HG03575 (cell line): ENCODE data around the gene WNT6.

ENCODE experiments used
- ATAC-seq: cut with Tn5 transposase; IDR thresholded peaks from one replicate; pipeline ENCODE4 v1.9.1; 2021; ENCODE audit not compliant: unreplicated experiment, insufficient number of reproducible peaks, low FRiP score; ENCODE audit errors: extremely low read depth

The WNT6 gene

DNA sequence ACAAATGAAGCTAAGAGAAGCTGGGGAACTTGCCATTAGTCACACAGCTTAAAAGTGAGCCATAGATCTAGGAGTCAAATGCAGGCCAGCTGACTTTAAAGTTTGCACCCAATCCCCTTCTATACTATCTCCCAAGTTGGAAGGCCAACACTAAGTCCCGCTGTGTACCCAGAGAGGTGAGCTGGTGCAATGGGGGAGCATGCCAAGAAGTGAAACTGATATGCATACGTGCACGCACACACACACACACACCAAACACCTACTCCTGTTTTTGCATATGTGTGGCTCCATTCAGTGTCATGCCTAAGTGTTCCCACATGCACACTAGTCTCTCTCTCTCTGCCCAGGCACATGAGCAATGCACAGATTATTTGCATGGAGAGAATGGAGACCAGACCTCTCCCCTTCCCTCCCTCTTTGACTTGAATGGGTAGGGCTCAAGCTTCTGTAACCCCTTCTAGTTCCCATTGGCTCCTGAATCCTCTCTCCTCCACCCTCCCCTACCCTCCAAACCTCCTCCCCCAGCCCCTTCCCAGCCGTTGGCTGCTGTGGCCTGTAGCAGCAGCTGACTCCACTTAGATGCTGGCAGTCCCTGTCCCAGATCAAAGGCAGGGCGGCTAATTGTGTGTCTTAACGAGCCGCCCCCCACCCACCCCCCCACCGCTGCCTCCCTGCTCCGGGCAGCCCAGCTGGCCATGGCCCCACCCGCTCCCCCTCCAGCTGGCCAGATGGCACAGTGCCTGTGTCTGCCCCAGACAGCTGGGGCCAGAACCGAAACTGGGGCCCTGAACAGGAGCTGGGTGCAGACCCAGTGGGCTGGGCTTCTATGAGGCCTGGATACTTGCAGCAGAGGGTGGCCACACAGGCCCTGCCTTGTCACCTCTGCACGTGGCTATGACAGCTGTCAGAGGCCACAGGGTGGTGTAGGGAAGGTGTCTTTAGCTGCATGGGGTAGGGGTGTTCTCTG lies 26.7 kb downstream of the WNT6 start:
- ATAC-seq: no peak

DNA sequence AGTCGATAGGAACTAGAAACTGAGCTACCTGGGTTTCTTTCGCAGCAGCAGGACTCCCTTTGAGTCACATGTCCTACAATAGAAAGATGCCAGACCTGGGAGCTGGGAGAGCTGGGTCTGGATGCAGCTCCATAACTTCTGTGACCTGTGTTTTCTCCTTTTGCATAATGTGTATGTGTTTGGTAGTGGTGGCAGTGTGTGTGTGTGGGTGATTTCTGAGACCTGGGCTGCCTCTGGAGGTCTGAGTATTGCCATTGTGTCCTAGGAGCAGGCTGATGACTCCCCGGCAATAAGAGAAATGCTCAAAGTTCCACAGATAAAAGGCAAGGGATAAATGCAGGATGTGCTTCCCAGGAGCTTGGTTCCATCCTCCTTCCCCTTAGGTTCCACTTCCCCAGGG lies 27.5 kb downstream of the WNT6 start:
- ATAC-seq: no peak

DNA sequence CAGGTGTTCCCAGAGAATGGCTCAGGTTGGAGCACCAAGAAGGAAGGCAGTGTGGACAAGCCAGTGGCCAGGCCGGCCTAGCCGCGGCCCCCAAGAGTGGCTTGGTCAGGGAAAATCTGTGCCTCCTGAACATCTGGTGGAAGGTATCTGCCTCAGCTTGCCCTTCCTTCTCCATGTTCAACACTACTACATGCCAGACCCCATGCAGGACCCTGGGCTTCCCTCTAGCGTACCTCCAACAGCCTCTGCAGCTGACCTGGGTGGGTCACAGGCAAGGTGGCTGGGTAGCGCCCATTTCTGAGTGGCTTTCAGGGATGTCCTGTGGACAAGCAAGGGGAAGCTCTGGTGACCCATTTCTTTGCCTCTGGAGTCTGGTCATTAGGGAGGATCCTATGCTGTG lies 28.7 kb downstream of the WNT6 start:
- ATAC-seq: no peak

DNA sequence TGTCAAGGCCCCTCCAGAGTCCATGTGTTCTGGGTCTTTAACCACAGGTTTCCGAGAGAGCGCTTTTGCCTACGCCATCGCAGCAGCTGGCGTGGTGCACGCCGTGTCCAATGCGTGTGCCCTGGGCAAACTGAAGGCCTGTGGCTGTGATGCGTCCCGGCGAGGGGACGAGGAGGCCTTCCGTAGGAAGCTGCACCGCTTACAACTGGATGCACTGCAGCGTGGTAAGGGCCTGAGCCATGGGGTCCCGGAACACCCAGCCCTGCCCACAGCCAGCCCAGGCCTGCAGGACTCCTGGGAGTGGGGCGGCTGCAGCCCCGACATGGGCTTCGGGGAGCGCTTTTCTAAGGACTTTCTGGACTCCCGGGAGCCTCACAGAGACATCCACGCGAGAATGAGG lies 30.3 kb downstream of the WNT6 start:
- no peak for ATAC-seq

DNA sequence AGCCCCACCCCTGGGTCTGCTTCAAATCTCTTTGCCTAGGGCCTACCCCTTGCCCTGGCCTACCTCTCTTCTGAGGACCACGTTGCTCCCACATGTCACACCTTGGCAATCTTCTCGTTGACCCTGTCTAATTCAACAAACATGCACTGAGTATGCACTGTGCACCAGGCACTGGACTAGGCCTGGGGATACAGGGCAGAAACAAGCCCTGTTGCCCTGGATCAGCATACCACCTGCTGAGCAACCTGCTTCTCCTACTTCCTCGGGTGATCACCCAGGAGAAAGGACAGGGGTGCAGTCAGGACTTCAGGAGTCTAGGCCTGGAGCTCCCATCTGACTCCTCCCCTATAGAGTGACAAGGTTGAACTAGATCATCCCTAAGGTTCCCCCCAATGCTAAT lies 30.8 kb downstream of the WNT6 start:
- ATAC-seq: no peak

DNA sequence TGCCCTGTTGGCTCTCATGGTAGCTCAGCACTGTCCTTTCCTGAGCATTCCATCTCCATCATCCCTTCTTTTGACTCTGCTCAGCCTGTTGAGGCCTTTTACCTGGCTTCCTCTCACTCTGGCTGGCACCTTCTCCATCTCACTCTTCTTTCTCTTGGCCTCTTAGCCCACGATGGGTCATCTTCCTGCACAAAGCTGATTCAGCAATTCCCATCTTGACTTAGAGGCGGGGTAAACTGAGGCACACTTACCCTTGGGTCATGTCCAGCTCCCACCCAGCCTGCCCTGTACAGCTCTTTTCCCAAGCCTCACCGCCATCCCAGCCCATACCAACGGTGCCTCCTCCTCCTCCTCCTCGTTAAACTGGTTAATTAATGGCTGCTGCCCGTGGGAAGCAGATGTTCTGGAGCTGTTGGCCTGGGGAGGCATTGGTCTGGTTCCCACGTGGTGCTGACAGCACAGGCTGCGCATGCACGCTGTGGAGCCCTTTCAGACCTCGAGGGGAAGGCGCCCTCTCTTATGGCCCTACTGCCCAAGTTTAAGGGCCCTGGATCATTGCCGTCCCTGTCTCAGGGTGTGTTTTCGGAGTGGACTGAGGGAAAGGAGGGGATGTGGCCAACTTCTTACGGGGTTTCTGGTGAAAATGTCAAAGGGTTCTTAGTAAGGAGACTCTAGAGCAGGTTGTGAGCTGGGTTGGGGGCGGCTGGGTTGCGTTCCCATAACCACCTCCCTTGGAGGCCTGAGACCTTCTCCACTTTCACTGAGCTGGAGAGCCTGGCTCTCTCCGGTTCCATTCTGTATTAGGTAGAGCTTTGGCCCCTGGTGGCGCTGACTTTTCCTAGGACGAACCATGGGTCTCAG lies 31.9 kb downstream of the WNT6 start:
- ATAC-seq: no peak

DNA sequence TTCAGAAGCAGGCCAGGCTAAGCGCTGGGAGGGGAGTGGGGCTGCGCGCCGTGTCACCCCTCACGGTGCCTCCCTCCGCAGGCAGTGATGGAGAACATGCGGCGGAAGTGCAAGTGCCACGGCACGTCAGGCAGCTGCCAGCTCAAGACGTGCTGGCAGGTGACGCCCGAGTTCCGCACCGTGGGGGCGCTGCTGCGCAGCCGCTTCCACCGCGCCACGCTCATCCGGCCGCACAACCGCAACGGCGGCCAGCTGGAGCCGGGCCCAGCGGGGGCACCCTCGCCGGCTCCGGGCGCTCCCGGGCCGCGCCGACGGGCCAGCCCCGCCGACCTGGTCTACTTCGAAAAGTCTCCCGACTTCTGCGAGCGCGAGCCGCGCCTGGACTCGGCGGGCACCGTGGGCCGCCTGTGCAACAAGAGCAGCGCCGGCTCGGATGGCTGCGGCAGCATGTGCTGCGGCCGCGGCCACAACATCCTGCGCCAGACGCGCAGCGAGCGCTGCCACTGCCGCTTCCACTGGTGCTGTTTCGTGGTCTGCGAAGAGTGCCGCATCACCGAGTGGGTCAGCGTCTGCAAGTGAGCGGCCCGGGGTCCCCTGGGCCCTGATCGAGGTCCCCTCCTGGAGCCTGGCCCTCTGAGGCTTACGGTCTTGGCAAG lies 33.2 kb downstream of the WNT6 start:
- ATAC-seq: no peak

DNA sequence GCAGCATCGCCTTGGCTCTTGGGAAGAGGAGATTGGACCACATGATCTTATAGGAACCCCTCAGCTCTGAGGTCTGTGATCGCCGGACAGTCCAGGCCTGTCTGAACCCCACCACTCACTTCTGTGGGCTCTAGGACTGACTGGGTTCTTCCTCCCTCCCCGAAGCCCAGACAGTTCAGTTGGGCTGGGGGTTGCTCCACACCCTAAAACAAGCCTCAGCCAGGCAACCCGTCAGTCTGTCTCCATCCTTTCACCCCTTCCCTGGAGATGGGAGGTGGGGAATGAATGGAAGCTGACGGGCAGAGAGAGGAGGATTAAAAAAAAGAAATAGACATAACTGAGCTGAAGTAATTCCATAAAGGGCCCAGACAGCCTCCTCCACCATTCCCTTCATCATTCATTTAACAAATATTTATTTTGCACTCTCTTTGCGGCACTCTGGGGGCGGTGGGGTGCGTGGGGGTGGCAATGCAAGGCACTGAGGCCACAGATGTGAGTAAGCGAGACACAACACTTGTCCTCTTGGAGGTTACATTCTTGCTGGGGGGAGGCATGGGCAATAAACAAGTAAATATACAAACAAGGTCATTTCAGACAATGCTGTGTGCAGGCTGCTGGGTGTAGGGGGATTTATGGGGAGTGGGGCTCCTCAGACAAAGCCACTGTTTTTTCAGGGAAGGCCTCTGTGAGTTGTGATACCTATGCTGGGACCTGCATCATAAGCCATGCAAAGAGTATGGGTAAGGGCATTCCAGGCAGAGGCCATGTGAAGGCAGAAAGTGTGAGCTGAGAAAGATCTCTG lies 33.9 kb downstream of the WNT6 start:
- ATAC-seq: no peak

DNA sequence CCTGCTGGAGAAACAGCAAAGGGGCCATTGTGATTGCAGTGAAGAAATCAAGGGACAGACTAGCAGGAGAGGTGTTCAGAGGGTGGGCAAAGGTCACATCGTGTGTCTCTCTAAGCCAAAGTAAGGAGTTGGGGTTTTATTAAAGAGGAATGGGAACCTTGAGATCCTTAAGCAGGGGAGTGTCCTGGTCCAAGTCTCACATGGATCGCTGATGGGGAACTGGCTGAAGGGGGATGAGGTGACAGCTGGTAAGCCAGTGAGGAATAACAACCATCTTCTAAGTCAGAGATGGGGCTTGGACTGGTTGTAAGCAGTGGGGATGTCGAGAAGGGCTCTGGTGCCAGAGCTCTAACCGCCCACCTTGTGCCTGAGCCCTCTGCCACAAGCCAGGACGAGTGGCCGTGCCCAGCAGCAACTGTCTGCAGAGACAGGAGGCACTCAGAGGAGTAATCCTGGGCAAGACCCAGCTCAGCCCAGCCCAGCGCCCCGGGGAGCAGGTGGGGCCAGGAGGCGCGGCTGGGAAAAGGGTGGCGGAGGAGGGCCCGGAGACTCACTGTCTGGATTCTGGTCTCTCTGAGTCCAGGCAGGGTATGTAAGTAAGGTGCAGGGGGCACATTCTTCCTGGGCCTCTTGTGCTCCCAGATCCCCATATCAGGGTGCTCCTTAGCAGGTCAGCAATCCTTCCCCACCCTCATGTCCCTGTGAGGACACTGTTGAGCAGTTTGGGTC lies 34.7 kb downstream of the WNT6 start:
- no peak for ATAC-seq

DNA sequence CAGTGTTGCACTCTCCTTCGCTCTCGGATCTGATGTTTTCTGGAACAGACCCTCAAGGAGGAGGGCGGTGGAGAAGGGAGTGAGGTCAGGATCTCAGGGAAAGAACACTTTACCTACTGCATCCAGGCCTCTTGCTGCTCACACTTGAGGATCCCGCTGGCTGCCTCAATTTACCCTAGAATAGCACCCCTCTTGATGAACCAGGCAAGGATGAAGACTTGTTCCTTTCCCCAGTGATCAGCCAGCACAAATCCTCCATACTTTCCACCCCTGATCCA lies 35.2 kb downstream of the WNT6 start:
- ATAC-seq: no peak

DNA sequence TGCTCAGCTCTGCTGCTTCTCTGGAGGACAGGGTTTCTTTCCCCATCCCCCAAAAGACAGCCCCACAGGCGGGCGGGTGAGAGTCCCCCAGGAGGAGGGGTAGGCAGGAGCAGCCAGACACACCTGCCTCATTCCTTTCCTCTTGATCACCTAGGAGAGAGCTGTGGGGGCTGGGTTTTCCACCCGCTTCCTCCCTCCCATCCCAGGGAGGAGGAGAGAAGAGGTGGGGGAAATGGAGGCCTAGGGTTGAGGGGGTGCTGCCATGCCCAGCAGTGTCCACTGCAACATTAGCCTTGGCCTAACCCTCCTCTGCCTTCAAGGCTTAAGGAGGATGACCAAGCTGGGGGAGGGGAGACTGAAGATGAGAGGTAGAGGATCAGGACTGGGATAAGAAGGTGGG lies 35.7 kb downstream of the WNT6 start:
- no peak for ATAC-seq

DNA sequence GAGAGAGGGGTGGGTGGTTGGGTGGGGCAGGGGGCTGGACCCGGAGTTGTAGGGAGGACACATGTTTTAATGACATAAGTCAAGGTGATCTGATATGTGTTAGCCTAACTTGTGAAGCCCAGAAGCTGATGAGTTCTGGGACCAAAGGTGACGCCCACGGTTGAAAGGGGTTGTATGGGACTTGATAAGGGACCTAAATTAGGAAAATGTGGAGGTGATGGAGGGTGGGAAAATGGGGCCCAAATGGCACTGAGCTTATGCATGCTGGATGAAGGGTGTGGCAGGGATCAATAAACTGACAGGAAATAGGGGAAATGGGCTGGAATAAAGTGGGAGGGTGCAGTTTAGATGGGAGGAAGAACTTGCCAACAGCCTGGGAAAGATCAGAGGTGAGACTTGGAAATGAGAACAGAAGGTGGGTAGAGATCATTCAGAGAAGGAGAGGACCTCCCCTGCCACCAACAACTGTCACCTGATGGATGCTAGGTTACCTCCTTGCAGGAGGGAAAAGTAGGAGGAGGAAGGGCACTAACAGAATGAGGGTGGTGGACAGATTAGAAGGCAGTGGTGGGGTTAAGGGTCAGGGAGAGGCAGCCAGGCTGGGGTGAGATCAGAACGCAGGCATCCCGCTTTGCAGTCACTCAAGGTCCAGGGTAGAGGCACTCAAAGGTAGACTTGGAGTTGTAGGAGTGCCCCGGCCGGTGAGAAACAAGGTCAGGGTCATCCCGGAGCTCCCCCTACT lies 36.3 kb downstream of the WNT6 start:
- ATAC-seq: peak; percentile 11

DNA sequence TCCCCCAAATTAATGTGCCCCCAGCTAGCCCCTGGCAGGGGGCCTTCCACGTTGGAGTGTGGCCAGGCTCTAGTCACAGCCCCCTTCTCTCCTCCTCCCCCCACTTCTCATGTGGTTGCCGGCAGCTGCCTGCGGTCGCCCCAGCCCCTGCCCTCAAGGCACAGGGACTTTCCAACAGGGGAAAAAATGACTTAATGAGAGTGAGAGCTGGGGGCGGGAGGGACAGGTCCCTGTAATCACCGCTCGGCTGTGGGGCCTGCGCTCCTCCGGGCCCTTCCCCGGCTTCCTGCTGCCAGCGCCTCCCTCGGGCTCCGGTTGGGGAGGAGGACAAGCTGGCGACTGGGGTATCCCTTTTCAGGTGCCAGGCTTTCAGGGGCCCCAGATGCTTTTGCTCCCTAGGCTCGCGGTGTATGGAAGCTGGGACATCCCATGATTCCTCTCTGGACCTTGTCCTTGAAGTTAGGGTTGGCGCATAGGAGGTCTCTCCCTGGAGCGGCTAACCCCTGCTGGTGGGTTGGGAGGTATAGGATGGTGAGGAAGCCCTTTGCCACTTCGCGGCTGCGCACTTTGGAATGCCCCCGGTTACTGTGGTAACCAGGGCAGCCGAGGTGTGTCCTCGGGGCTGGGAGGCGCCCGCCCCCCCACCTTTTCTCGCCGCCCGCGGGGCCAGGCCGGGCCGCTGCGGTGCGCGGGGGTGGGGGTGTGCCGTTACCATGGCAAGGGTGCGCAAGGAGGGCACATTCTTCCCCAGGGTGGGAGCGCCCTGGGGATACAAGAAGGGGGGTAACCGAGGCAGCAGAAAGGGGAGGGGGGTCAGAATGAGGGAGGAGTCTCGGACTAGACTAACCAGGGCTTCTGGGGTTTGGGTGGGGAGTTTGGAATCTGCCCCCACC lies 37.1 kb downstream of the WNT6 start:
- ATAC-seq: peak; percentile 32

DNA sequence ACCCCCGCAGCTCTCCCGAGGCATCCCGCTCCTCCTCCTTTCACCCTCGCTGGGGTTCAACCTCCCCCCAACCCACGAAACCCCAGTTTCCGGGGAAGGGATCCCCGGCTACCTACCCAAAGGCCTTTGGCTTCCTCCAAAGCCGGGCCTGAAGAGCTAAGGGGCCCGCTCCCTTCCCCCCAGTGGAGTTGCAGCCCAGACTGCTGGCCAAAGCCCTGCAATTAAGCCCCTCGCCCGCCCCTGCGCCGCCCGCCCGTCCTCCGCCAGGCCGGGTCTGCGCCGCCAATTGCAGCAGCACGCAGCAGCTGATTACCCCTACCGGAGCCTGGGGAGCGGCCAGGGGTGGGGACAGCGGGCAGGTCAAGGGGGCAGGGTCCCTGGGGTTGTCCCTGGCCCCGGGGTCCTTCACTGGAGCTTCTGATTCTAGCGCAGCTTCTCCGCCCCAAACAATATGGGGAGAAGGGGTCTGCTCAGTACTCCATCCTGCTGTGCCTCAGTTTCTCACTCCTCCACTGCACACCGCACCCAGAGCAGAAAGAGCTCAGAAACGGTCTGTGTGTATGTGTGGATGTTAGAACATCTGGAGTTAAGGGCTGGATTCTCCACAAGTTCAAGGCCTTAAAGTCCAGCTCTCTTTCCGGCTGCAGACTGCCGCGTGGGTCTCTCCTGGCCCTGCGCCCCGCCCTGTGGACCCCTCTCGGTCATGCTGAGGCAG lies 37.9 kb downstream of the WNT6 start:
- no peak for ATAC-seq

DNA sequence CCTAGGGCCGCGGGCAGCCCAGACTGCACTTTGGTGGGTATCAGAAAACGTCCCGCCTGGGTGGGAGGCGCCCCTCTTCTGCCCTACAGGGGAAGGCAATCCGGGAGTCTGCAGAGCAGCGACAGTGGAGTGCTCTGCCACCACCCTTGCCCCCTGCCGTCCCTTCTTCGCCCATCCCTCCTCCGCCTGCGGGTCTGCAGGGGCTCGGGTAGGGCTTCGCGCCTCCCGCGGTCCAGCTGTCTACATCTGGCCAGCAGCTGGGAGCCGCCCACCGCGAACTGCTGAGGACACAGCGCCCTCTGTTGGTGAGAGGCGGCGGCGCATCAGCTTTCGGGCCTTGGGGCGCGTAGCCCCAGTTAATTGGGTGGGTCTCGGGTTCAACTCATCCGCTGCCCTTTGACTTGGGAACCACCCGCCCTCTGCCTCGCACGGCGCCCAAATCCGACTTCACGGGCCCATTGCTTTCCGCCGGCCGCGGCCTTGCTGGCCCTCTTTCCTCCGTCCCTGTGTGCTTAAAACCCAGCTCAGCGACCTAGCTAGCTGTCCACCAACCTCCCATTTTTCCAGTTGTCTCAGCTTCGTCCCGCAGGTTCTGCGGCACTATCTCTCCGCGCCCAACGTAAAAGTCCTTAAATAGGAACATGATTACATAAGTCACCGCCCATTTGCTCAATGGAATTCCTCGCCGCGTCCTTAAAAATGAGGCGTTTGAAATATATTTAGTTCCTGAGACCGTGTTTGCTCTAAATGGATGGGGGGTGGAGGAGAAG lies 38.7 kb downstream of the WNT6 start:
- ATAC-seq: no peak

DNA sequence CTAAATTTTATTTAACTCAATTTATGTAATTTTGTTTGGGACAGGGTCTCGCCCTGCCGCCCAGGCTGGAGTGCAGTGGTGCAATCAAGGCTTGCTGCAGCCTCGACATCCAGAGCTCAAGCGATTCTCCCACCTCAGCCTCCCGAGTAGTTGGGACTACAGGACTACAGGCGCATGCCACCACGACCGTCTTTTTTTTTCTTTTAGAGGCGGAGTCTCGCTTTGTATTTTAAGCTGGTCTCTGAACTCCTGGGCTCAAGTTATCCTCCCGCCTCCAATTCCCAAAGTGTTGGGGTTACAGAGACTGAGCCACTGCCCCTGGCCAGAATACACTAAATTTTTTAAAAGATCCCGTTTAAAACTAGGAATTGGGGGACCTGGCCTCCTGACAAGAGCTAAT lies 39.5 kb downstream of the WNT6 start:
- ATAC-seq: no peak
